Measurements from ENCODE around the gene XXYLT1.

DNA sequence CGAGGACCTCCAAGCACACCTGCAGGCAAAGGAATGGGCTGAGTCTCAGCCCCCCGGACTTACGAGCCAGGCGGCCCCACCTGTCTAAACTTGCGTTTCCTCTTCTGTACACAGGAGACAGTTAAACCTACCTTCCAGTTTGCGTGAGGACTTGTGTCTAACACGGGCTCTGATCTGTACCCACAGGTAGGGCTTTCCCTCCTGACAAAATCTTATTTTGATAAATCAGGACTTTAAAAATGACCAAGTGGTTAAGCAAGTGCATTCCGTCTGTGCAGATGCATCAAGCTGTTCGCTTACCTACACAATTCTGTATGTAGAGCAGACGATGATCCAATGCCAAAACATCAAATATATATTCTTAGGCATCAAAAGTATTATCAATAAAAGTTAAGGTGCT lies 238.0 kb downstream of the XXYLT1 start:
- TF ChIP-seq POLR2A (IDR thresholded peaks at IDR 0.05): no peak
- TF ChIP-seq, protein P1, sequence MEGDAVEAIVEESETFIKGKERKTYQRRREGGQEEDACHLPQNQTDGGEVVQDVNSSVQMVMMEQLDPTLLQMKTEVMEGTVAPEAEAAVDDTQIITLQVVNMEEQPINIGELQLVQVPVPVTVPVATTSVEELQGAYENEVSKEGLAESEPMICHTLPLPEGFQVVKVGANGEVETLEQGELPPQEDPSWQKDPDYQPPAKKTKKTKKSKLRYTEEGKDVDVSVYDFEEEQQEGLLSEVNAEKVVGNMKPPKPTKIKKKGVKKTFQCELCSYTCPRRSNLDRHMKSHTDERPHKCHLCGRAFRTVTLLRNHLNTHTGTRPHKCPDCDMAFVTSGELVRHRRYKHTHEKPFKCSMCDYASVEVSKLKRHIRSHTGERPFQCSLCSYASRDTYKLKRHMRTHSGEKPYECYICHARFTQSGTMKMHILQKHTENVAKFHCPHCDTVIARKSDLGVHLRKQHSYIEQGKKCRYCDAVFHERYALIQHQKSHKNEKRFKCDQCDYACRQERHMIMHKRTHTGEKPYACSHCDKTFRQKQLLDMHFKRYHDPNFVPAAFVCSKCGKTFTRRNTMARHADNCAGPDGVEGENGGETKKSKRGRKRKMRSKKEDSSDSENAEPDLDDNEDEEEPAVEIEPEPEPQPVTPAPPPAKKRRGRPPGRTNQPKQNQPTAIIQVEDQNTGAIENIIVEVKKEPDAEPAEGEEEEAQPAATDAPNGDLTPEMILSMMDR (IDR thresholded peaks at IDR 0.05): no peak
- no peak for TF ChIP-seq POLR2AphosphoS5 (IDR thresholded peaks at IDR 0.05; ENCODE audit: insufficient read depth in 1 of 2, low read depth in 1 of 2)

Data from vagina (tissue), 2 donors.